Activated naive CD4-positive, alpha-beta T cell (primary cell): ENCODE measurements around the gene LTN1.
"Not testable (repeated sequence)": the region's sequence is repeated elsewhere in the genome, so short reads cannot be mapped to it uniquely, and the experiment has no call there.

Experiments
- DNase-seq, 4 experiments: peaks; one replicate each; lab custom pipeline; 2025; lab: John Stamatoyannopoulos, UW

LTN1 gene

GRCh38 chr21:28992526-28993292 lies at the start of gene LTN1:
Gene LTN1, minus strand, starts transcription at chr21:28992877. Its CDS starts 72 bp downstream, at chr21:28992805.
- peak; percentile 94 to 97 (median 96) for DNase-seq

GRCh38 chr21:29034678-29035077 lies 42.0 kb upstream of the LTN1 start:
- no peak for DNase-seq

DNA sequence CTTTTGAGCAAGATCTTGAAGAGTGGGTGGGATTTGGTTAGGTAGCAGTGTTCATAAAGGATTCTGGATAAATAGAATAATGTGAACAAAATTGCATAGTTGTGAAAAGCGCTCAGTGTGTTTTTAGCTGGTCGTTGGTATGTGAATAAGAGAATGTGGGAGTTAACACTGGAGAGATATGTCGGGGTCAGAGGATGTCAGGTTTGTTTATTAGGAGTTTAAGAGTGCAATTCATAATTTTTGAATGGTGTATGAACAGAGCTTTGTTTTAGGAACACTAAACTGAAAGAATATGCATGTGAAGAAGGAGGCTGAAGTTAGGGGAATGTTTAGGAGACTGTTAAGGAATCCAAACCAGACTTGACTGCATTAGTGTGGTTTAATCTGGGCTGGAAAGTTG lies 41.2 kb upstream of the LTN1 start:
- DNase-seq: no peak

DNA sequence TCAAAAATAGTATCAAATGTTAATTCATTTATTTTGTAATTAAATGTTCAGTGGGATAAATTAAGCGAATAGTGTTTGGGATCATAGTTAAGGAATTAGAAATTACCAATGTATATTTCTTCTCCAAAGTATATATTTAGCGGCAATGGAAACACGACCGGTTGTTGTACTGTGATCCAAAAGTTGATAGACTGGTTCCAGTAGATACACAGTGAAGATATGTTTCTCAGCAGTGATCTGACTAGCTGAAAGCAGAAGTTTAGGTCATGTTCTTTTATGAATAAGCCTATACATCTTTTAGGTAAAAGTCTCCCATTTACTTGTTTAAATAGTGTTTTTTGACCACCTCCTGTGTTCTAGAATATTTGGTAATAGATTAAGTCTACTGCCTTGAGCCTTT lies 40.6 kb upstream of the LTN1 start:
- DNase-seq: no peak

- DNase-seq: no peak
Observed at GRCh38 chr21:29030909-29031308, 38.2 kb upstream of the LTN1 start.

GRCh38 chr21:29029524-29029923 lies 36.8 kb upstream of the LTN1 start:
- no peak for DNase-seq

- DNase-seq: no peak
Observed at GRCh38 chr21:29025328-29025713, 32.6 kb upstream of the LTN1 start.

- peak; percentile 83 to 92 (median 90) for DNase-seq
Observed at GRCh38 chr21:29024474-29025327, 32.0 kb upstream of the LTN1 start, which contains the start of gene USP16. Gene USP16, plus strand, starts transcription at chr21:29024668. Its CDS starts 3,246 bp downstream, at chr21:29027914.

DNA sequence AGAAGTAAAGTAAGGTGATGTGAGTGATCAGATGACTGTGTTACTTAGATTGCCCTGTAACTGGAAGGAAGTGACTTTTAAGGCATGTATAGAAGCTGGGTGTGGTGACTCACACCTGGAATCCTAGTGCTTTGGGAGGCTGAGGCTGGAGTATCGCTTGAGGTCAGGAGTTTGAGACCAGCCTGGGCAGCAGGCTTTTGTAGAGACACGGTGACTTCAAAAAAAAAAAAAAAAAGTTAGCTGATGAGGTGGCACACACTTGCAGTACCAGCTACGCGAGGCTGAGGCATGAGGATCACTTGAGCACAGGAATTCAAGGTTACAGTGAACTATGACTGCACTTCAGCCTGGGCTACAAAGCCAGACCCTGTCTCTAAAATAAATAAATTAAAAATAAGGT lies 29.5 kb upstream of the LTN1 start:
- no peak for DNase-seq

GRCh38 chr21:29018540-29018939 lies 25.9 kb upstream of the LTN1 start:
- DNase-seq: no peak

GRCh38 chr21:29017639-29018237 lies 25.1 kb upstream of the LTN1 start:
- no peak for DNase-seq

DNA sequence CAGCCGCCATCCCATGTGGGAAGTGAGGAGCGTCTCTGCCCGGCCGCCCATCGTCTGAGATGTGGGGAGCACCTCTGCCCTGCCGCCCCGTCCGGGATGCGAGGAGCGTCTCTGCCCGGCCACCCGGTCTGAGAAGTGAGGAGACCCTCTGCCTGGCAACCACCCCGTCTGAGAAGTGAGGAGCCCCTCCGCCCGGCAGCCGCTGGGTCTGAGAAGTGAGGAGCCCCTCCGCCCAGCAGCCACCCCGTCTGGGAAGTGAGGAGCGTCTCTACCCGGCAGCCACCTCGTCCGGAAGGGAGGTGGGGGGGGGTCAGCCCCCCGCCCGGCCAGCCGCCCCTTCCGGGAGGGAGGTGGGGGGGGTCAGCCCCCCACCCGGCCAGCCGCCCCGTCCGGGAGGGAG lies 18.6 kb upstream of the LTN1 start:
- DNase-seq: not testable (repeated sequence)

DNA sequence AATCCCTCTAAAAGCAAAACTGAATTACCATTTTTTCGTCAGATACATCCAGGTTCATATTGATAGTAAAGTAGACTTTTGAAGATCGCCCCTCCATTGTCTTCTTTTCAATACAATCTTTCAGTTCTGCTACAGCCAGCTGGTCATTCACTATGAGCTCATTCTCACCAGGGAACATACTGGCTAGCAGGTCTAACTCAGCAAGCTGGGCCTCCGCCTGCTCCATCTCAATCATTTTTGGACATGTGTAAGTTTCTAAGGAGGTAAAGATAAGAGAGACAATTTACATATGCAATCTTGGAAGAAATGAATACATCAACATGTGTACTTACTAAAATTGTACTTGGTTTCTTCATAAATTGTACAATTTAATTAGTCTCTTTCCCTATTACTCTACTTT lies 15.7 kb upstream of the LTN1 start:
- no peak for DNase-seq

- DNase-seq: no peak
Observed at GRCh38 chr21:29007810-29008209, 15.1 kb upstream of the LTN1 start.

DNA sequence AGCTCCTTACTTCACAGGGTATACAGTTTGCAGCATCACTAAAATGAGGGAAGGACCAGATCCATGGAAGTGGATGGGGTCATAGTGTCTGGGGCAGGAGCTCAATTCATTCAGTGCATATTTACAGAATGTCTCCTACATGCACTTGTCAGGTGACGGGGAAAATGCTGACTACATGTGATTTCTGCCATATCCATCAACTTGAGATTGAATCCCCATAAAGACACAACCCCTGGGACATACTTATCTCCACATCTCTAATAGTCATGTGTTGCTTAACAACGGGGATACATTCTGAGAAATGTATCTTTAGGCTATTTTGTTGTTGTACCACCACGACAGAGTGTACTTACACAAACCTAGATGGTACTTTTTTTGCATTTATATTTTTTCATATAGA lies 14.5 kb upstream of the LTN1 start:
- no peak for DNase-seq

- DNase-seq: no peak
Observed at GRCh38 chr21:29005696-29006095, 13.0 kb upstream of the LTN1 start.

DNA sequence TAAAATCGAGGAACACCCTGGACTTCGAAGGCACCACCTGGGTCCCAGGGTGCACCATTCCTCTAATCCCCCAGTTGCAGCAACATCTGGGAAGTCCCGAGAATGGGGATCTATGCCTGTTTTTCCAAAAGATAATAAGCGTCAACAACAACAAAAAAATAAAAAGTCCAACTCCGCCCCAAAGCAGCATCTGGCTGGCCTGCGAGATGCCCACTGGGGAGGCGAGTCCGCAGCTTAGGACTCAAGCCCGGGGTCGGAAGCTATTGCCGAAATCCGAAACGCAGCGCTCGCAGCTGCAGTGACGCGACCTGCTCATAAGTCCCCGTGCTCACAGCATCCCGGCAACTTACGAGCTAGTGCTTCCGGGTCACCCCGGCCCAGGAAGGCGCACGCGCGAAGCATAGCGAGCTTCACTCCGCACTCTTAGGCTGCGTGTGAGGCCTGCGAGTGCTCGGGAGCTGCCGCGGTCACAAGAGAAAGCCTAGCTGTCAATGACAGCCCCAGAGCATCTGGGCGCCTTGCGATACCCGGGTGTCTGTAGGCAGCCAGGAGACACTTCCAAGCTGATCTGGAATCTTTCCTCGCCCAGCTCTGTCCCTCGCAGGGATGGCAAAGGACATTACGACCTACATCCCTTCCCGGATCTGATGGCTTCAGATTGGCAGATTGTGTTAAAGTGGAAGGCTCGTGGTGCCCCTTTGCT lies 9.9 kb upstream of the LTN1 start:
- DNase-seq: peak; percentile 76 to 93 (median 86)

DNA sequence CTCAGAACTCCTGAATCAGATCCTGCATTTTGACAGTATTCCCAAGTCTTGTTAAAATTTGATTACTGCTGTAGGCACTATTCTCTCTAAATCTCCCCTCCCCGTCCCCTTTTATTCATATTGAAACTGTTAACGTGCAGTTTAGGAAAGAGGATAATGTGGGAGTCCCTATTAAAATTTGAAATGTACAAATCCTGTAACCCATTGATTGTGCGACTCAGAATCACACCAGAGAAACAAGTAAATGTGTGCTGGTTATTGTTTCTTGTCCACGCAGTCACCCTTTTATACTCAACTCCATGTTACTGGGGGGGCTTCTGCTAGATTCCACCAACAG lies 584 bp upstream of the LTN1 start:
- DNase-seq: no peak

- DNase-seq: no peak
Observed at GRCh38 chr21:28991861-28992525, 684 bp downstream of the LTN1 start.

GRCh38 chr21:28988146-28988545 lies 4.5 kb downstream of the LTN1 start:
- not testable (repeated sequence) for DNase-seq

GRCh38 chr21:28986677-28987076 lies 6.0 kb downstream of the LTN1 start:
- DNase-seq: no peak

DNA sequence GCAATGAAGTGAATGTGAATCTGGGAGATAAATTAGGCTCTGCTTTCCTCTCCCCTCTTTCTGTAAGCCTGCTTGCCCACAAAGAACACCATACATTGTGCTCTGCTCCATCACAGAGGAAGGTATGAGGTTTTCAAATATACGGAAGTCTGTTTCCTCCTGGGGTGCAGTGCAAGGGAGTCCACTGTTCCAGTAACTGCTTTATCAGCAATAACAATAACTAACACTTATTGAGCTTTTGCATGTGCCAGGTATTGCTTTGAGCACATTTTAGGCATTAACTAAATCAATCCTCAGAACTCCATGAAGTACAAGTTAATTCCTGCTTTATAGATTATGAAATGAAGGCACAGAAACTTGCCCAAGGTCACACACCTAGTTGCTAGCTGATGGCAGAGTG lies 10.0 kb downstream of the LTN1 start:
- no peak for DNase-seq
